Esophagus squamous epithelium (tissue), 5 donors: ENCODE data around the gene NUP85. TPM values are rescaled to one million over a fixed set of nuclear protein-coding genes. Genes with fewer than 3 reads are reported as not detected.

ENCODE experiments used
- DNase-seq: peaks from one replicate; lab custom pipeline; 2025; lab: John Stamatoyannopoulos, UW
- H3K27ac ChIP-seq, 4 donors: fragments of 200-600 bp; sonication (generic); one replicate each; pipeline ENCODE4 v1.5.1; 2016 to 2019; ENCODE audit warnings: mild to moderate bottlenecking in 1 of 4
- H3K27me3 ChIP-seq, 4 donors: fragments of 200-600 bp; sonication (generic); 1 replicate in 3 of 4; 2 replicates in 1 of 4; pipeline versions ENCODE4 v1.5.1 to v1.6.0; 2017 to 2021; ENCODE audit warnings: antibody characterized with exemption in 1 of 4
- H3K36me3 ChIP-seq, 3 donors: fragments of 200-600 bp; sonication (generic); one replicate each; pipeline ENCODE4 v1.5.1; 2016 to 2019
- H3K4me1 ChIP-seq, 3 donors: fragments of 200-600 bp; sonication (generic); one replicate each; pipeline ENCODE4 v1.5.1; 2017 to 2019
- H3K4me3 ChIP-seq, 4 donors: fragments of 200-600 bp; sonication (generic); 1 replicate in 3 of 4; 2 replicates in 1 of 4; pipeline ENCODE4 v1.5.1; 2016 to 2019; ENCODE audit warnings: mild to moderate bottlenecking in 2 of 4, moderate library complexity in 1 of 4
- H3K9me3 ChIP-seq, 3 donors: fragments of 200-600 bp; sonication (generic); one replicate each; pipeline ENCODE4 v1.5.1; 2016 to 2019
- CTCF ChIP-seq, 6 experiments: fragments of 450-650 bp in 4 of 6; fragments of 200-600 bp in 2 of 6; sonication (generic) in 2 of 6; IDR thresholded peaks; one replicate each; pipeline ENCODE4 v1.5.1; 2016 to 2019; ENCODE audit warnings: antibody characterized with exemption in 6 of 6, mild to moderate bottlenecking in 4 of 6, moderate library complexity in 4 of 6
- POLR2A ChIP-seq, 4 donors: fragments of 450-650 bp; IDR thresholded peaks; one replicate each; pipeline ENCODE4 v1.6.1; 2017; ENCODE audit warnings: antibody characterized with exemption in 4 of 4, mild to moderate bottlenecking in 4 of 4, moderate library complexity in 3 of 4
- WGBS, 2 donors: methylation state at CpG; one replicate each; pipeline ENCODE4 v1.1.5; 2018; 5-methylcytosine and 5-hydroxymethylcytosine counted together
- intact Hi-C: fragments of 100-400 bp; cut with DNase I; formaldehyde crosslinking; loops from one replicate; pipeline ENCODE4 v1.15.0; 2022
- total RNA-seq, 4 donors: library from RNA; depleted of rRNA; stranded (reverse); fragments of >200 nt; gene quantifications; one replicate each; pipeline ENCODE4 v1.1.0, GENCODE V29; 2016
- donor health status: DM: yes; HTN: yes; CAD: no.

NUP85 gene
- total RNA-seq, 4 donors from 2014 or later, result 17.5 to 33.3 (median 29.0) TPM

- Histone ChIP-seq H3K4me3 (no peak overlapping the region), H3K27ac (no peak overlapping the region), H3K36me3 (peaks cover 0 to 51% (median 6%) of the 10 kb centered on the region in 3 donors), H3K4me1 (peaks cover 0 to 18% (median 3%) of the 10 kb centered on the region in 3 donors), H3K27me3 (no peaks in the 10 kb centered on the region), H3K9me3 (no peaks in the 10 kb centered on the region)
- TF ChIP-seq POLR2A (IDR thresholded peaks at IDR 0.05) (no peak), CTCF (IDR thresholded peaks at IDR 0.05) (no peak)
- 94% methylated on average over 6 of the region's 6 CpGs; no CpG with 5 or more reads in 1 of the 2 donors for WGBS, 2 donors
- intact Hi-C loops, result no loop called here
- DNase-seq, result no peak
Observed at GRCh38 chr17:75285123-75285522, 79.6 kb downstream of the NUP85 start.

Other genes starting within 250 kb of the NUP85 start
- 1 to 10 TPM; 1.7 to 6.3 (median 2.6) TPM for gene HID1, start 232.9 kb upstream of the NUP85 start, total RNA-seq
- 1 to 10 TPM; 5.3 to 7.9 (median 6.7) TPM for gene CDR2L, start 218.0 kb upstream of the NUP85 start, total RNA-seq
- gene MRPL58, start 193.0 kb upstream of the NUP85 start, total RNA-seq, result 100 to 1,000 TPM in 1 of 4 donors, 10 to 100 TPM in 3; 44.4 to 110 (median 61.6) TPM
- gene ATP5PD, start 158.7 kb upstream of the NUP85 start, total RNA-seq, result 100 to 1,000 TPM; 252 to 300 (median 277) TPM
- 10 to 100 TPM; 11.5 to 17.6 (median 14.2) TPM for gene KCTD2, start 158.5 kb upstream of the NUP85 start, total RNA-seq
- 10 to 100 TPM; 13.4 to 22.9 (median 17.4) TPM for gene SLC16A5, start 117.7 kb upstream of the NUP85 start, total RNA-seq
- gene ARMC7, start 95.7 kb upstream of the NUP85 start, total RNA-seq, result 1 to 10 TPM; 4.0 to 9.1 (median 5.3) TPM
- gene NT5C, start 73.9 kb upstream of the NUP85 start, total RNA-seq, result 10 to 100 TPM; 81.7 to 97.5 (median 88.4) TPM
- 100 to 1,000 TPM in 3 of 4 donors, 10 to 100 TPM in 1; 82.2 to 249 (median 196) TPM for gene JPT1, start 51.2 kb upstream of the NUP85 start, total RNA-seq
- 100 to 1,000 TPM in 1 of 4 donors, 10 to 100 TPM in 3; 49.5 to 110 (median 69.5) TPM for gene SUMO2, start 22.7 kb upstream of the NUP85 start, total RNA-seq
- gene GGA3, start 55.9 kb downstream of the NUP85 start, total RNA-seq, result 10 to 100 TPM; 23.9 to 39.2 (median 29.8) TPM
- gene MRPS7, start 56.2 kb downstream of the NUP85 start, total RNA-seq, result 10 to 100 TPM; 42.2 to 62.6 (median 48.7) TPM
- gene MIF4GD, start 65.6 kb downstream of the NUP85 start, total RNA-seq, result 10 to 100 TPM; 14.6 to 28.0 (median 21.2) TPM
- 10 to 100 TPM in 2 of 4 donors, 1 to 10 TPM in 2; 9.2 to 15.2 (median 11.2) TPM for gene SLC25A19, start 83.8 kb downstream of the NUP85 start, total RNA-seq
- gene GRB2, start 200.0 kb downstream of the NUP85 start, total RNA-seq, result 100 to 1,000 TPM in 2 of 4 donors, 10 to 100 TPM in 2; 58.9 to 128 (median 107) TPM